HG02623 (cell line): Measurements from ENCODE around the gene GCHFR.

ENCODE experiments used
- ATAC-seq: cut with Tn5 transposase; IDR thresholded peaks from one replicate; pipeline ENCODE4 v1.9.1; 2021; ENCODE audit warnings: moderate library complexity; ENCODE audit not compliant: unreplicated experiment

The GCHFR gene

DNA sequence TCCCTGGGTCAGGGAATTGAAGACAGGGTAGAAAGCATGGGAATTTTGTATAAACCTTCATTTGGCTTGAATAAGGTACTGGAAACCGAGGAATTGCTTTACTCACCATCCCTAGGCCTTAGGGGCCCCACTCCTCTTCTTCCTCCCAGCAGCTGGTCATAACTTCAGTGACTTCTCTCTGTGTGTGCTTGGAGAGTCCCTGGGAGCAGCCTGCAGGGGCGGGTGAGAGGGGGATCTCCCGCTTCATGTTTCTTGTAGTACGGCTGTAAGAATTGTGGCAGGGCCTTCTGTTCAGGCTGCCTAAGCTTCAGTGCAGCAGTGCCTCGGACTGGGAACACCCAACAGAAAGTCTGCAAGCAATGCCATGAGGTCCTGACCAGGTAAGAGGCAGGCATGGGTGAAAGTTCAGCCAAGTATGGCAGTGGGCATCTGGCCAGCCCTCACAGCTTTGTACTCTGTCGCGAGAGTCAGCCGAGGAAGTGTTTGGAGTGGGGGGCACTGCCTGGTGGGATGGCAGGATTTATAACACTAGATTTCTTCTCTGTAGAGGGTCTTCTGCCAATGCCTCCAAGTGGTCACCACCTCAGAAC lies 45.1 kb downstream of the GCHFR start:
- ATAC-seq = no peak

GRCh38 chr15:40812721-40813425 lies 49.0 kb downstream of the GCHFR start:
- ATAC-seq = no peak

DNA sequence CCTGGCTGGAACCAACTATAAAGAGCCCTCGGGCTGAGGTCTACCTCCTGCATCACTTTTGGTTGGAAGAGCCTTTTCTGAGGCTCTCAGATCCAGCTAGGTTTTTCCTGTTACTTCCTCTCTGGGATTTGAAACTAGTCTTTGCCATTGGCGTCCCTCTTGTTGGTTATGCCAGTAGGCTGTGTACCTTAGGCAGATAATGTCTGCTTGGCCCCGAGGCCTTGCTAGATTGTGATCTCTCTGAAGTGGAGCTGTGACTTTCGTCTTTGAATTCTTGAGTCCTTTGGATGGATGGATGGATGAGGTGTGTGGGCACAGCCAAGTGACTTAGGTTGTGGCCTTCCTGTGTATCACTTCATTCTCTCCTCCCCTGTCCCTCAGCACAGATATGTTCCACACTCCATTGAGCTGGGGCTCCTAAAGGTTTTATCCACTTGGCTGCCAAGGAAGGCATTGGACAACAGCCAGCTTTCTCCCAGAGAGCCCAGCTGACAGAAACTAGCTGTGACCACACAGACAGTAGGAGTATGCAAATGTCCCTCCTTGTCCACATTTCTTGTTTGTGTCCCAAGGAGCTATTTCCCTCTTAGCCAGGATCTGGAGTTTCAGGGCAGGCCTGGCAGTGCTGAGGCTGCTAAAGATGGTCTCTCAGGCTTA lies 51.3 kb downstream of the GCHFR start:
- no peak for ATAC-seq
